Tibial nerve (tissue), 4 donors: ENCODE results near the gene SLC17A8.

Source experiments
- CTCF ChIP-seq, 5 experiments: fragments of 200-600 bp in 3 of 5; fragments of 450-650 bp in 2 of 5; sonication (generic) in 3 of 5; IDR thresholded peaks; one replicate each; pipeline ENCODE4 v1.5.1; 2016 to 2019; ENCODE audit warnings: antibody characterized with exemption in 5 of 5, mild to moderate bottlenecking in 3 of 5, moderate library complexity in 2 of 5
- EP300 ChIP-seq, 2 donors: sonication (generic); formaldehyde crosslinking; IDR thresholded peaks; one replicate each; pipeline ENCODE4 v1.6.1; 2017; ENCODE audit warnings: antibody characterized with exemption in 2 of 2, mild to moderate bottlenecking in 1 of 2
- POLR2A ChIP-seq, 2 donors: fragments of 450-650 bp; IDR thresholded peaks; one replicate each; pipeline ENCODE4 v1.6.1; 2017; ENCODE audit warnings: antibody characterized with exemption in 2 of 2, mild to moderate bottlenecking in 2 of 2, moderate library complexity in 2 of 2

GRCh38 chr12:100393200-100393599 is 36.3 kb downstream of the SLC17A8 start:
- TF ChIP-seq POLR2A (IDR thresholded peaks at IDR 0.05) (no peak), CTCF (IDR thresholded peaks at IDR 0.05) (no peak), EP300 (IDR thresholded peaks at IDR 0.05) (no peak)
